IMR-90 (cell line): ENCODE results near the gene ANKRD6. TPM values are rescaled to one million over a fixed set of nuclear protein-coding genes. Genes with fewer than 3 reads are reported as not detected.

Experiments
- ATAC-seq: fragments of 200-7000 bp; cut with Tn5 transposase; 2 replicates; pipeline ENCODE4 v1.9.1; 2020; ENCODE audit warnings: low read depth, mild to moderate bottlenecking, moderate library complexity
- BruUV-seq: library from RNA; stranded (reverse); fragments of 400-500 nt; replicated peaks from 2 replicates; lab custom pipeline; 2021; lab: Mats Ljungman, UMichigan
- CTCF ChIA-PET: fragments of 300-600 bp; formaldehyde crosslinking; extraction: SDS; loops from one replicate; lab custom pipeline; 2021; ENCODE audit warnings: antibody characterized with exemption; lab: Yijun Ruan, JAX
- POLR2A ChIA-PET: fragments of 300-600 bp; sonication (Branson Sonifier 250); formaldehyde crosslinking; loops from one replicate; lab custom pipeline; 2022; ENCODE audit warnings: antibody characterized with exemption; ENCODE audit not compliant: unreplicated experiment; lab: Charles Lee
- DNase-seq: peaks from one replicate; pipeline ENCODE4 v3.0.0; 2013
- H2AFZ ChIP-seq: replicated peaks from 2 replicates; pipeline ENCODE3; 2013; ENCODE audit warnings: low read length, mild to moderate bottlenecking; ENCODE audit not compliant: poor library complexity
- H2AK5ac ChIP-seq: 2 replicates; pipeline ENCODE4 v1.6.1; 2013; ENCODE audit warnings: low read depth, low read length, inconsistent platforms
- H2AK9ac ChIP-seq: replicated peaks from 2 replicates; pipeline ENCODE3; 2013; ENCODE audit warnings: mild to moderate bottlenecking, low read depth, low read length, moderate library complexity; ENCODE audit not compliant: poor library complexity
- H2BK120ac ChIP-seq: 2 replicates; pipeline ENCODE4 v1.6.1; 2013; ENCODE audit warnings: low read depth, low read length, inconsistent platforms
- H2BK15ac ChIP-seq: 3 replicates; pipeline ENCODE4 v1.6.1; 2013; ENCODE audit warnings: low read depth, low read length, inconsistent platforms
- H2BK20ac ChIP-seq: 2 replicates; pipeline ENCODE4 v1.6.1; 2013; ENCODE audit warnings: low read depth, mild to moderate bottlenecking, inconsistent platforms, low read length, moderate library complexity
- H2BK5ac ChIP-seq: 2 replicates; pipeline ENCODE4 v1.6.1; 2013; ENCODE audit warnings: mild to moderate bottlenecking, low read depth, low read length, inconsistent platforms; ENCODE audit not compliant: poor library complexity, severe bottlenecking
- H3K14ac ChIP-seq: replicated peaks from 2 replicates; pipeline ENCODE4 v1.6.1; 2013; ENCODE audit warnings: low read depth, low read length, inconsistent platforms
- H3K18ac ChIP-seq: 2 replicates; pipeline ENCODE4 v1.6.1; 2013; ENCODE audit warnings: low read depth, low read length, control low read depth
- H3K23ac ChIP-seq: 2 replicates; pipeline ENCODE4 v1.6.1; 2013; ENCODE audit warnings: low read depth, low read length, inconsistent platforms
- H3K27ac ChIP-seq: 2 replicates; pipeline ENCODE4 v1.5.1; 2013; ENCODE audit warnings: mild to moderate bottlenecking, control low read depth, low read length; ENCODE audit not compliant: insufficient read depth
- H3K27me3 ChIP-seq: 2 replicates; pipeline ENCODE4 v1.6.1; 2013; ENCODE audit warnings: low read length; ENCODE audit not compliant: control insufficient read depth, insufficient read depth
- H3K36me3 ChIP-seq: 2 replicates; pipeline ENCODE4 v1.6.1; 2013; ENCODE audit warnings: low read length, mixed read lengths; ENCODE audit not compliant: control insufficient read depth, insufficient read depth
- H3K4ac ChIP-seq: 2 replicates; pipeline ENCODE4 v1.6.1; 2013; ENCODE audit warnings: low read depth, low read length, inconsistent platforms
- H3K4me1 ChIP-seq: 2 replicates; pipeline ENCODE4 v1.6.1; 2013; ENCODE audit warnings: low read length, mixed read lengths; ENCODE audit not compliant: control insufficient read depth, insufficient read depth
- H3K4me2 ChIP-seq: 2 replicates; pipeline ENCODE4 v1.6.1; 2013; ENCODE audit warnings: low read depth, mild to moderate bottlenecking, control low read depth, low read length, moderate library complexity
- H3K4me3 ChIP-seq: 2 replicates; pipeline ENCODE4 v1.5.1; 2013; ENCODE audit warnings: low read depth, mild to moderate bottlenecking, control low read depth, low read length, moderate library complexity; ENCODE audit not compliant: insufficient read depth
- H3K56ac ChIP-seq: 2 replicates; pipeline ENCODE4 v1.6.1; 2013; ENCODE audit warnings: low read length, inconsistent platforms; ENCODE audit not compliant: insufficient read depth; ENCODE audit errors: extremely low read depth
- H3K79me1 ChIP-seq, 2 experiments: 2 replicates each; pipeline ENCODE4 v1.6.1; 2013; ENCODE audit warnings: low read length in 2 of 2, inconsistent platforms in 1 of 2, low read depth in 1 of 2
- H3K9ac ChIP-seq: 2 replicates; pipeline ENCODE4 v1.6.1; 2013; ENCODE audit warnings: low read depth, low read length, control low read depth
- H3K9me1 ChIP-seq: 2 replicates; pipeline ENCODE4 v1.6.1; 2013; ENCODE audit warnings: low read length, inconsistent platforms; ENCODE audit not compliant: insufficient read depth
- H3K9me3 ChIP-seq: 2 replicates; pipeline ENCODE4 v1.6.1; 2013; ENCODE audit warnings: low read length; ENCODE audit not compliant: control insufficient read depth, insufficient read depth
- H4K20me1 ChIP-seq: 2 replicates; pipeline ENCODE4 v1.6.1; 2013; ENCODE audit warnings: low read length, inconsistent platforms; ENCODE audit not compliant: insufficient read depth
- H4K5ac ChIP-seq: 2 replicates; pipeline ENCODE4 v1.6.1; 2013; ENCODE audit warnings: mild to moderate bottlenecking, low read depth, low read length, control low read depth
- H4K8ac ChIP-seq, 2 experiments: 2 replicates each; pipeline ENCODE4 v1.6.1; 2013; ENCODE audit warnings: low read depth in 2 of 2, low read length in 2 of 2, control low read depth in 1 of 2, inconsistent platforms in 1 of 2
- H4K91ac ChIP-seq: 2 replicates; pipeline ENCODE4 v1.6.1; 2013; ENCODE audit warnings: low read depth, low read length, inconsistent platforms; ENCODE audit not compliant: insufficient read depth
- BHLHE40 ChIP-seq: fragments of 150-350 bp; IDR thresholded peaks from 2 replicates; pipeline ENCODE4 v1.6.1; 2016; ENCODE audit warnings: mild to moderate bottlenecking, low read depth, low read length
- CEBPB ChIP-seq: IDR thresholded peaks from 2 replicates; pipeline ENCODE4 v1.6.1; 2012; ENCODE audit warnings: low read depth, low read length, improper control_type of control experiment
- CHD1 ChIP-seq: IDR thresholded peaks from 2 replicates; pipeline ENCODE4 v1.6.1; 2012; ENCODE audit warnings: low read depth, low read length, improper control_type of control experiment
- CTCF ChIP-seq: conservative IDR thresholded peaks from 2 replicates; pipeline ENCODE4 v1.5.1; 2012; ENCODE audit warnings: mild to moderate bottlenecking, low read depth, low read length, improper control_type of control experiment
- ELK1 ChIP-seq: fragments of 150-350 bp; IDR thresholded peaks from 2 replicates; pipeline ENCODE4 v1.6.1; 2016; ENCODE audit warnings: low read depth, mild to moderate bottlenecking, low read length, moderate library complexity, borderline replicate concordance
- FOS ChIP-seq: fragments of 150-350 bp; IDR thresholded peaks from 2 replicates; pipeline ENCODE4 v1.6.1; 2016; ENCODE audit warnings: low read depth, low read length
- MAFK ChIP-seq: IDR thresholded peaks from 2 replicates; pipeline ENCODE4 v1.6.1; 2012; ENCODE audit warnings: low read depth, low read length, improper control_type of control experiment
- MAZ ChIP-seq: IDR thresholded peaks from 2 replicates; pipeline ENCODE4 v1.6.1; 2012; ENCODE audit warnings: low read depth, mild to moderate bottlenecking, low read length, improper control_type of control experiment, moderate library complexity, borderline replicate concordance
- MXI1 ChIP-seq: IDR thresholded peaks from 2 replicates; pipeline ENCODE4 v1.6.1; 2012; ENCODE audit warnings: low read depth, mild to moderate bottlenecking, low read length, moderate library complexity, borderline replicate concordance
- NFE2L2 ChIP-seq: fragments of 150-350 bp; IDR thresholded peaks from 2 replicates; pipeline ENCODE4 v1.6.1; 2016; ENCODE audit warnings: low read depth, mild to moderate bottlenecking, low read length
- POLR2A ChIP-seq: IDR thresholded peaks from 2 replicates; pipeline ENCODE4 v1.6.1; 2012; ENCODE audit warnings: mild to moderate bottlenecking, low read depth, low read length
- RAD21 ChIP-seq: IDR thresholded peaks from 2 replicates; pipeline ENCODE4 v1.6.1; 2012; ENCODE audit warnings: low read length, improper control_type of control experiment
- RCOR1 ChIP-seq: IDR thresholded peaks from 2 replicates; pipeline ENCODE4 v1.6.1; 2012; ENCODE audit warnings: mild to moderate bottlenecking, low read length, improper control_type of control experiment; ENCODE audit not compliant: insufficient replicate concordance
- RFX5 ChIP-seq: IDR thresholded peaks from 2 replicates; pipeline ENCODE4 v1.8.0; 2012; ENCODE audit warnings: low read depth, mild to moderate bottlenecking, low read length, moderate library complexity
- SMC3 ChIP-seq: fragments of 150-350 bp; IDR thresholded peaks from 2 replicates; pipeline ENCODE4 v1.6.1; 2016; ENCODE audit warnings: low read depth, mild to moderate bottlenecking, antibody characterized with exemption, low read length, moderate library complexity
- USF2 ChIP-seq: fragments of 150-350 bp; IDR thresholded peaks from 2 replicates; pipeline ENCODE4 v1.6.1; 2017; ENCODE audit warnings: mild to moderate bottlenecking, antibody characterized with exemption, low read length, low read depth
- WGBS, 2 experiments: methylation state at CpG; one replicate each; pipeline versions ENCODE4 v1.1.5 to v1.1.7; 2013; ENCODE audit warnings: missing lambda C conversion rate in 2 of 2; ENCODE audit not compliant: insufficient read length in 1 of 2; ENCODE audit errors: extremely low coverage in 2 of 2; 5-methylcytosine and 5-hydroxymethylcytosine counted together
- dilution Hi-C: fragments of 300-500 bp; cut with HindIII; formaldehyde crosslinking; loops from one replicate; pipeline ENCODE4 v1.14.3; 2018; ENCODE audit warnings: low sequenced_read_pairs; ENCODE audit not compliant: unreplicated experiment
- in situ Hi-C: fragments of 300-500 bp; cut with MboI; formaldehyde crosslinking; loops from 3 replicates; pipeline ENCODE4 v1.14.3; 2019; ENCODE audit warnings: low sequenced_read_pairs, inconsistent platforms, mixed read lengths
- intact Hi-C: fragments of 100-400 bp; cut with micrococcal nuclease; formaldehyde crosslinking; loops from 2 replicates; pipeline ENCODE4 v1.10.0; 2022
- polyA plus RNA-seq, 3 experiments: library from polyadenylated mRNA; depleted of rRNA; stranded (reverse); fragments of >200 nt; gene quantifications; 2 replicates each; pipeline ENCODE4 v1.2.3, GENCODE V29; 2012; ENCODE audit warnings: low replicate concordance in 1 of 3
- total RNA-seq: library from RNA; depleted of rRNA; stranded (reverse); fragments of >200 nt; gene quantifications from 2 replicates; pipeline ENCODE4 v1.2.3, GENCODE V29; 2012

ANKRD6 gene
- total and polyA plus RNA-seq, 2 of the 4 experiments (the other 2 are of a cell fraction), result 0.12 to 0.18 TPM

GRCh38 chr6:89434954-89435353 is 2.0 kb downstream of the ANKRD6 start:
- Histone ChIP-seq H3K27me3 (peaks cover 31% of the 10 kb centered on the region), H4K20me1 (no peaks in the 10 kb centered on the region), H3K23ac (no peak overlapping the region), H3K27ac (no peak overlapping the region), H3K9me1 (peaks cover 2% of the 10 kb centered on the region; the same call in 1 of the 2 replicates), H2BK5ac (no peak overlapping the region), H4K91ac (no peak overlapping the region), H2AK9ac (no peak overlapping the region), H3K4me2 (no peak overlapping the region), H2BK15ac (no peak overlapping the region), H3K9ac (no peak overlapping the region), H4K8ac (no peak overlapping the region), H4K5ac (no peak overlapping the region), H2BK120ac (no peak overlapping the region), H3K4me1 (no peaks in the 10 kb centered on the region), H3K4ac (no peak overlapping the region), H2AK5ac (no peak overlapping the region), H3K4me3 (no peak overlapping the region), H3K18ac (no peak overlapping the region), H3K79me1 (no peaks in the 10 kb centered on the region), H2AFZ (no peak overlapping the region), H3K9me3 (no peaks in the 10 kb centered on the region), H3K56ac (no peak overlapping the region), H3K14ac (no peak overlapping the region), H2BK20ac (no peak overlapping the region), H3K36me3 (no peaks in the 10 kb centered on the region)
- no CpG with 5 or more reads among the region's 4 CpGs for WGBS, 2 experiments
- CTCF ChIA-PET, result no interaction called here
- ATAC-seq (no peak), DNase-seq (no peak)
- POLR2A ChIA-PET, result no interaction called here
- TF ChIP-seq POLR2A (no peak), MXI1 (no peak), RCOR1 (no peak), SMC3 (no peak), CHD1 (no peak), CEBPB (no peak), NFE2L2 (no peak), ELK1 (no peak), USF2 (no peak), BHLHE40 (no peak), RFX5 (no peak), FOS (no peak), CTCF (no peak), MAFK (no peak), MAZ (no peak), RAD21 (no peak)
- dilution Hi-C loops, result no loop called here
- in situ Hi-C loops, result no loop called here
- no TSS peak for BruUV-seq
- intact Hi-C loops, result no loop called here
